H1 (cell line): ENCODE results near the gene MIA3. TPM values are rescaled to one million over a fixed set of nuclear protein-coding genes. Genes with fewer than 3 reads are reported as not detected.

Experiments used
- BACH1 ChIP-seq: IDR thresholded peaks from 2 replicates; pipeline ENCODE4 v1.6.1; 2012; ENCODE audit warnings: low read length, improper control_type of control experiment
- JUN ChIP-seq: IDR thresholded peaks from 2 replicates; pipeline ENCODE4 v1.6.1; 2011; ENCODE audit warnings: low read depth, mild to moderate bottlenecking, improper control_type of control experiment, low read length
- MAX ChIP-seq: IDR thresholded peaks from 2 replicates; pipeline ENCODE4 v1.6.1; 2012; ENCODE audit warnings: inconsistent platforms
- NANOG ChIP-seq: IDR thresholded peaks from 2 replicates; pipeline ENCODE4 v1.6.1; 2011; ENCODE audit warnings: low read length, low read depth, mild to moderate bottlenecking, inconsistent platforms; ENCODE audit not compliant: insufficient read depth, poor library complexity, severe bottlenecking
- POLR2A ChIP-seq, 2 experiments: IDR thresholded peaks; 1 replicate in 1 of 2; 2 replicates in 1 of 2; pipeline ENCODE4 v1.6.1; 2011; ENCODE audit warnings: low read depth in 2 of 2, low read length in 2 of 2, mild to moderate bottlenecking in 2 of 2; ENCODE audit errors: control extremely low read depth in 1 of 2
- SP1 ChIP-seq: IDR thresholded peaks from 2 replicates; pipeline ENCODE4 v1.6.1; 2011; ENCODE audit warnings: low read depth, low read length
- SRF ChIP-seq: IDR thresholded peaks from 2 replicates; pipeline ENCODE4 v1.6.1; 2011; ENCODE audit warnings: mild to moderate bottlenecking, low read depth, low read length, moderate library complexity
- polyA plus RNA-seq, 7 experiments: library from polyadenylated mRNA; depleted of rRNA in 3 of 7; stranded (reverse) in 5 of 7; unstranded in 2 of 7; fragments of >200 nt in 5 of 7; fragments of 200-250 nt in 2 of 7; gene quantifications; 1 replicate in 5 of 7; 2 replicates in 1 of 7; 4 replicates in 1 of 7; pipeline versions ENCODE4 v1.2.1 to v1.2.3, GENCODE V29; 2011 to 2013; ENCODE audit warnings: missing spikeins in 2 of 7, mixed read lengths in 2 of 7
- total RNA-seq: library from RNA; stranded (reverse); fragmentation: NEBNext Ultra II Directional; extraction: Animal tissue kit (Norgen Biotek cat#: 25700); gene quantifications from 2 replicates; pipeline ENCODE4 v1.2.1, GENCODE V29; 2021

MIA3 gene
- total and polyA plus RNA-seq, 2 of the 8 experiments (the other 6 are each of a cell fraction or from before 2014, with no cell fraction given), result 69.0 to 105 TPM

- no peak for TF ChIP-seq MAX
- no peak for TF ChIP-seq POLR2A (IDR thresholded peaks at IDR 0.05; ENCODE audit: control extremely low read depth in 1 of 2, low read depth in 2 of 2, low read length in 2 of 2)
- TF ChIP-seq SP1, result no peak
- TF ChIP-seq SRF, result no peak
- TF ChIP-seq JUN, result no peak
- no peak for TF ChIP-seq NANOG
- TF ChIP-seq BACH1, result no peak
Measured at GRCh38 chr1:222632749-222633148, 14.9 kb downstream of the MIA3 start (continued).
